Activated naive CD8-positive, alpha-beta T cell treated with anti-CD3 and anti-CD28 coated beads, Interleukin-2, amount 10 ng/mL, durations not matched to agents 7 days and 5 days (primary cell): ENCODE results near the gene TTLL8. TPM values are rescaled to one million over a fixed set of nuclear protein-coding genes. Genes with fewer than 3 reads are reported as not detected.

Experiments
- ATAC-seq: fragments of 150-1000 bp; cut with Tn5 transposase; one replicate; pipeline ENCODE4 v1.10.0; 2021; ENCODE audit warnings: low read depth, moderate library complexity
- POLR2A ChIA-PET: fragments of 350-600 bp; sonication (Branson Sonifier 250); formaldehyde crosslinking; loops from one replicate; lab custom pipeline; 2021; ENCODE audit warnings: antibody characterized with exemption; lab: Charles Lee
- DNase-seq: peaks from one replicate; pipeline ENCODE4 v3.0.0; 2021
- H3K27ac Mint-ChIP-seq: one replicate; pipeline ENCODE4 v1.8.0; 2022; ENCODE audit warnings: mild to moderate bottlenecking, mixed read lengths
- H3K27me3 Mint-ChIP-seq: one replicate; pipeline ENCODE4 v1.8.0; 2022; ENCODE audit warnings: mild to moderate bottlenecking, moderate library complexity, mixed read lengths
- H3K36me3 Mint-ChIP-seq: one replicate; pipeline ENCODE4 v1.8.0; 2021; ENCODE audit warnings: mild to moderate bottlenecking, mixed read lengths
- H3K4me1 Mint-ChIP-seq: one replicate; pipeline ENCODE4 v1.8.0; 2021; ENCODE audit warnings: mixed read lengths
- H3K4me3 Mint-ChIP-seq: one replicate; pipeline ENCODE4 v1.8.0; 2022; ENCODE audit warnings: mild to moderate bottlenecking, moderate library complexity, mixed read lengths
- H3K9me3 Mint-ChIP-seq: one replicate; pipeline ENCODE4 v1.8.0; 2021; ENCODE audit warnings: mixed read lengths
- total RNA-seq, 2 experiments: library from RNA; stranded (reverse); gene quantifications; one replicate each; pipeline ENCODE4 v1.2.3, GENCODE V29; 2021

The TTLL8 gene
- total RNA-seq, 2 experiments from 2014 or later: not detected

- DNase-seq: no peak
These were observed 20.7 kb upstream of the TTLL8 start for GRCh38 chr22:50078761-50079160.

GRCh38 chr22:50078246-50078645 is 20.1 kb upstream of the TTLL8 start:
- no peak overlapping the region for H3K27ac Mint-ChIP-seq
- POLR2A ChIA-PET: no interaction called here
- no peaks in the 10 kb centered on the region for H3K9me3 Mint-ChIP-seq
- H3K27me3 Mint-ChIP-seq: no peaks in the 10 kb centered on the region
- H3K4me3 Mint-ChIP-seq: no peak overlapping the region
- no peaks in the 10 kb centered on the region for H3K4me1 Mint-ChIP-seq
- ATAC-seq (no peak), DNase-seq (no peak)
- no peaks in the 10 kb centered on the region for H3K36me3 Mint-ChIP-seq

More at GRCh38 chr22:50078761-50079160, 20.7 kb upstream of the TTLL8 start:
- Mint-ChIP-seq H3K27ac (no peak overlapping the region), H3K4me3 (no peak overlapping the region), H3K4me1 (no peaks in the 10 kb centered on the region), H3K9me3 (no peaks in the 10 kb centered on the region), H3K36me3 (no peaks in the 10 kb centered on the region), H3K27me3 (no peaks in the 10 kb centered on the region)
- no peak for ATAC-seq
- POLR2A ChIA-PET: no interaction called here

- no peak overlapping the region for H3K27ac Mint-ChIP-seq
- H3K4me3 Mint-ChIP-seq: no peak overlapping the region
- POLR2A ChIA-PET: no interaction called here
- no peak for DNase-seq
- H3K9me3 Mint-ChIP-seq: no peaks in the 10 kb centered on the region
- no peaks in the 10 kb centered on the region for H3K27me3 Mint-ChIP-seq
- no peak for ATAC-seq
- H3K36me3 Mint-ChIP-seq: no peaks in the 10 kb centered on the region
- no peaks in the 10 kb centered on the region for H3K4me1 Mint-ChIP-seq
These were observed 18.8 kb upstream of the TTLL8 start for GRCh38 chr22:50076646-50077535.

GRCh38 chr22:50074551-50075530 is 16.7 kb upstream of the TTLL8 start:
- no peak overlapping the region for H3K4me3 Mint-ChIP-seq
- H3K36me3 Mint-ChIP-seq: no peaks in the 10 kb centered on the region
- no peaks in the 10 kb centered on the region for H3K27me3 Mint-ChIP-seq
- ATAC-seq: no peak
- H3K27ac Mint-ChIP-seq: no peak overlapping the region
- H3K9me3 Mint-ChIP-seq: no peaks in the 10 kb centered on the region
- POLR2A ChIA-PET: no interaction called here
- no peak for DNase-seq
- H3K4me1 Mint-ChIP-seq: no peaks in the 10 kb centered on the region

- Mint-ChIP-seq H3K36me3 (no peaks in the 10 kb centered on the region), H3K4me1 (no peaks in the 10 kb centered on the region), H3K27ac (no peak overlapping the region), H3K4me3 (no peak overlapping the region), H3K9me3 (no peaks in the 10 kb centered on the region), H3K27me3 (no peaks in the 10 kb centered on the region)
- POLR2A ChIA-PET: no interaction called here
- no peak for ATAC-seq
- no peak for DNase-seq
These were observed 16.0 kb upstream of the TTLL8 start for GRCh38 chr22:50074056-50074455.

GRCh38 chr22:50072714-50073538 is 14.8 kb upstream of the TTLL8 start:
- Mint-ChIP-seq H3K9me3 (no peaks in the 10 kb centered on the region), H3K4me3 (no peak overlapping the region), H3K27me3 (no peaks in the 10 kb centered on the region), H3K36me3 (no peaks in the 10 kb centered on the region), H3K27ac (no peak overlapping the region), H3K4me1 (no peaks in the 10 kb centered on the region)
- DNase-seq: no peak
- POLR2A ChIA-PET: interaction anchor here (1.0 kb wide), 1 partner anchor 39 kb away, joined by 3 read pairs; no protein-coding TSS in a partner anchor
- no peak for ATAC-seq

- no peaks in the 10 kb centered on the region for H3K9me3 Mint-ChIP-seq
- DNase-seq (no peak), ATAC-seq (no peak)
- no peak overlapping the region for H3K4me3 Mint-ChIP-seq
- no peaks in the 10 kb centered on the region for H3K27me3 Mint-ChIP-seq
- H3K36me3 Mint-ChIP-seq: no peaks in the 10 kb centered on the region
- H3K27ac Mint-ChIP-seq: no peak overlapping the region
- POLR2A ChIA-PET: interaction anchor here (1.0 kb wide), 1 partner anchor 40 kb away, joined by 3 read pairs; no protein-coding TSS in a partner anchor
- no peaks in the 10 kb centered on the region for H3K4me1 Mint-ChIP-seq
These were observed 14.1 kb upstream of the TTLL8 start for GRCh38 chr22:50072167-50072555.

GRCh38 chr22:50071432-50072166 is 13.5 kb upstream of the TTLL8 start:
- ATAC-seq (no peak), DNase-seq (no peak)
- Mint-ChIP-seq H3K4me1 (no peaks in the 10 kb centered on the region), H3K36me3 (no peaks in the 10 kb centered on the region), H3K27me3 (no peaks in the 10 kb centered on the region), H3K9me3 (no peaks in the 10 kb centered on the region), H3K4me3 (no peak overlapping the region), H3K27ac (no peak overlapping the region)
- POLR2A ChIA-PET: interaction anchor here (1.0 kb wide), 1 partner anchor 41 kb away, joined by 3 read pairs; no protein-coding TSS in a partner anchor

- ATAC-seq (no peak), DNase-seq (no peak)
- H3K36me3 Mint-ChIP-seq: no peaks in the 10 kb centered on the region
- H3K4me1 Mint-ChIP-seq: no peaks in the 10 kb centered on the region
- no peak overlapping the region for H3K4me3 Mint-ChIP-seq
- no peaks in the 10 kb centered on the region for H3K9me3 Mint-ChIP-seq
- H3K27me3 Mint-ChIP-seq: no peaks in the 10 kb centered on the region
- H3K27ac Mint-ChIP-seq: no peak overlapping the region
- POLR2A ChIA-PET: no interaction called here
These were observed 12.3 kb upstream of the TTLL8 start for GRCh38 chr22:50070366-50070765.

GRCh38 chr22:50068096-50068495 is 10.0 kb upstream of the TTLL8 start:
- Mint-ChIP-seq H3K27ac (no peak overlapping the region), H3K4me3 (no peak overlapping the region), H3K27me3 (no peaks in the 10 kb centered on the region), H3K4me1 (no peaks in the 10 kb centered on the region), H3K36me3 (no peaks in the 10 kb centered on the region), H3K9me3 (no peaks in the 10 kb centered on the region)
- ATAC-seq (no peak), DNase-seq (no peak)
- POLR2A ChIA-PET: no interaction called here

GRCh38 chr22:50067244-50067643 is 9.1 kb upstream of the TTLL8 start:
- no peaks in the 10 kb centered on the region for H3K27me3 Mint-ChIP-seq
- no peak overlapping the region for H3K4me3 Mint-ChIP-seq
- H3K4me1 Mint-ChIP-seq: no peaks in the 10 kb centered on the region
- no peaks in the 10 kb centered on the region for H3K9me3 Mint-ChIP-seq
- ATAC-seq (no peak), DNase-seq (no peak)
- no peaks in the 10 kb centered on the region for H3K36me3 Mint-ChIP-seq
- H3K27ac Mint-ChIP-seq: no peak overlapping the region
- POLR2A ChIA-PET: no interaction called here

GRCh38 chr22:50064453-50064852 is 6.4 kb upstream of the TTLL8 start:
- H3K27me3 Mint-ChIP-seq: peaks cover 7% of the 10 kb centered on the region
- no peak overlapping the region for H3K27ac Mint-ChIP-seq
- POLR2A ChIA-PET: no interaction called here
- H3K9me3 Mint-ChIP-seq: no peaks in the 10 kb centered on the region
- DNase-seq (no peak), ATAC-seq (no peak)
- H3K36me3 Mint-ChIP-seq: no peaks in the 10 kb centered on the region
- no peak overlapping the region for H3K4me3 Mint-ChIP-seq
- H3K4me1 Mint-ChIP-seq: peaks cover 2% of the 10 kb centered on the region
